Measurements from ENCODE around the gene PRDM1. TPM values are rescaled to one million over a fixed set of nuclear protein-coding genes. Genes with fewer than 3 reads are reported as not detected.

Gene PRDM1
- polyA plus RNA-seq, 1 of the 3 experiments (the other 2 are of a cell fraction) = 4.0 TPM

DNA sequence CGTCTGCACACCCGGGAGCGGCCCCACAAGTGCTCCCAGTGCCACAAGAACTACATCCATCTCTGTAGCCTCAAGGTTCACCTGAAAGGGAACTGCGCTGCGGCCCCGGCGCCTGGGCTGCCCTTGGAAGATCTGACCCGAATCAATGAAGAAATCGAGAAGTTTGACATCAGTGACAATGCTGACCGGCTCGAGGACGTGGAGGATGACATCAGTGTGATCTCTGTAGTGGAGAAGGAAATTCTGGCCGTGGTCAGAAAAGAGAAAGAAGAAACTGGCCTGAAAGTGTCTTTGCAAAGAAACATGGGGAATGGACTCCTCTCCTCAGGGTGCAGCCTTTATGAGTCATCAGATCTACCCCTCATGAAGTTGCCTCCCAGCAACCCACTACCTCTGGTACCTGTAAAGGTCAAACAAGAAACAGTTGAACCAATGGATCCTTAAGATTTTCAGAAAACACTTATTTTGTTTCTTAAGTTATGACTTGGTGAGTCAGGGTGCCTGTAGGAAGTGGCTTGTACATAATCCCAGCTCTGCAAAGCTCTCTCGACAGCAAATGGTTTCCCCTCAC, 21.0 kb downstream of the PRDM1 start:
- WGBS (ENCODE audit: low lambda C conversion rate) = 89% methylated on average over 14 of the region's 14 CpGs
- Histone ChIP-seq H3K4me2 (no peak overlapping the region), H3K9me2 (no peaks in the 10 kb centered on the region), H4K20me1 (ENCODE audit: insufficient read depth) (no peaks in the 10 kb centered on the region), H3K4me3 (ENCODE audit: low read depth in 2 of 2, low read length in 1 of 2) (no peak overlapping the region), H3K9ac (no peak overlapping the region), H3F3A (replicated peaks; ENCODE audit: insufficient read depth) (no peaks in the 10 kb centered on the region), H3K27me3 (ENCODE audit: insufficient read depth) (no peaks in the 10 kb centered on the region), H3K36me3 (replicated peaks in 1 of 2; ENCODE audit: control insufficient read depth in 1 of 2, insufficient read depth in 2 of 2, low read length in 1 of 2) (peaks cover 7 to 32% of the 10 kb centered on the region in 2 experiments), H3K4me1 (ENCODE audit: control insufficient read depth in 1 of 2, insufficient read depth in 2 of 2, low read depth in 1 of 2, low read length in 1 of 2) (peaks cover 0 to 7% of the 10 kb centered on the region in 2 experiments; a peak in 2 of 4 replicates), H3K79me2 (ENCODE audit: insufficient read depth) (no peaks in the 10 kb centered on the region), H3K9me3 (no peaks in the 10 kb centered on the region), H2AFZ (ENCODE audit: low read depth) (no peak overlapping the region), H3K27ac (ENCODE audit: low read depth in 2 of 2, low read length in 1 of 2) (no peak overlapping the region)
- TF ChIP-seq POLR2AphosphoS5 (IDR thresholded peaks at IDR 0.05; ENCODE audit: low read depth, low read length) (no peak), RXRA (IDR thresholded peaks at IDR 0.05; ENCODE audit: borderline replicate concordance, low read depth) (no peak), FOXM1 (IDR thresholded peaks at IDR 0.05; ENCODE audit: low read depth) (no peak), TEAD4 (IDR thresholded peaks at IDR 0.05; ENCODE audit: borderline replicate concordance, insufficient read depth) (no peak), RCOR1 (IDR thresholded peaks at IDR 0.05; ENCODE audit: low read length) (no peak), YY1 (IDR thresholded peaks at IDR 0.05; ENCODE audit: low read depth) (no peak)
- TF ChIP-seq, protein P1, sequence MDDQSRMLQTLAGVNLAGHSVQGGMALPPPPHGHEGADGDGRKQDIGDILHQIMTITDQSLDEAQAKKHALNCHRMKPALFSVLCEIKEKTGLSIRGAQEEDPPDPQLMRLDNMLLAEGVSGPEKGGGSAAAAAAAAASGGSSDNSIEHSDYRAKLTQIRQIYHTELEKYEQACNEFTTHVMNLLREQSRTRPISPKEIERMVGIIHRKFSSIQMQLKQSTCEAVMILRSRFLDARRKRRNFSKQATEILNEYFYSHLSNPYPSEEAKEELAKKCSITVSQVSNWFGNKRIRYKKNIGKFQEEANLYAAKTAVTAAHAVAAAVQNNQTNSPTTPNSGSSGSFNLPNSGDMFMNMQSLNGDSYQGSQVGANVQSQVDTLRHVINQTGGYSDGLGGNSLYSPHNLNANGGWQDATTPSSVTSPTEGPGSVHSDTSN (IDR thresholded peaks at IDR 0.05) = no peak
- TF ChIP-seq, protein P2, sequence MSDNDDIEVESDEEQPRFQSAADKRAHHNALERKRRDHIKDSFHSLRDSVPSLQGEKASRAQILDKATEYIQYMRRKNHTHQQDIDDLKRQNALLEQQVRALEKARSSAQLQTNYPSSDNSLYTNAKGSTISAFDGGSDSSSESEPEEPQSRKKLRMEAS (IDR thresholded peaks at IDR 0.05; ENCODE audit: low read depth) = no peak
- DNase-seq = no peak
- POLR2A ChIA-PET = no interaction called here
- CTCF ChIA-PET = no interaction called here

DNA sequence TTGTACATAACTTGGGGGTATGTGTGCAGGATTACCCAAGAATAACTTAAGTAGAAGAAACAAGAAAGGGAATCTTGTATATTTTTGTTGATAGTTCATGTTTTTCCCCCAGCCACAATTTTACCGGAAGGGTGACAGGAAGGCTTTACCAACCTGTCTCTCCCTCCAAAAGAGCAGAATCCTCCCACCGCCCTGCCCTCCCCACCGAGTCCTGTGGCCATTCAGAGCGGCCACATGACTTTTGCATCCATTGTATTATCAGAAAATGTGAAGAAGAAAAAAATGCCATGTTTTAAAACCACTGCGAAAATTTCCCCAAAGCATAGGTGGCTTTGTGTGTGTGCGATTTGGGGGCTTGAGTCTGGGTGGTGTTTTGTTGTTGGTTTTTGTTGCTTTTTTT, 22.0 kb downstream of the PRDM1 start:
- ChIA-PET CTCF (no interaction called here), POLR2A (no interaction called here)
- no peaks in the 10 kb centered on the region for H4K20me1 ChIP-seq (ENCODE audit: insufficient read depth)
- no peak overlapping the region for H3K27ac ChIP-seq (ENCODE audit: low read depth in 2 of 2, low read length in 1 of 2)
- no peaks in the 10 kb centered on the region for H3K9me2 ChIP-seq
- peaks cover 0 to 15% of the 10 kb centered on the region in 2 experiments; a peak in 2 of 4 replicates for H3K4me1 ChIP-seq (ENCODE audit: control insufficient read depth in 1 of 2, insufficient read depth in 2 of 2, low read depth in 1 of 2, low read length in 1 of 2)
- H2AFZ ChIP-seq (ENCODE audit: low read depth) = no peak overlapping the region
- no peak overlapping the region for H3K4me3 ChIP-seq (ENCODE audit: low read depth in 2 of 2, low read length in 1 of 2)
- no peaks in the 10 kb centered on the region for H3K79me2 ChIP-seq (ENCODE audit: insufficient read depth)
- H3K9me3 ChIP-seq = no peaks in the 10 kb centered on the region
- no peak for DNase-seq
- no peaks in the 10 kb centered on the region for H3K27me3 ChIP-seq (ENCODE audit: insufficient read depth)
- H3K9ac ChIP-seq = no peak overlapping the region
- no peaks in the 10 kb centered on the region for H3F3A ChIP-seq (replicated peaks; ENCODE audit: insufficient read depth)
- WGBS (ENCODE audit: low lambda C conversion rate) = 96% methylated on average over 6 of the region's 6 CpGs
- H3K36me3 ChIP-seq (replicated peaks in 1 of 2; ENCODE audit: control insufficient read depth in 1 of 2, insufficient read depth in 2 of 2, low read length in 1 of 2) = peaks cover 7 to 32% of the 10 kb centered on the region in 2 experiments
- H3K4me2 ChIP-seq = no peak overlapping the region
- TF ChIP-seq GABPA (IDR thresholded peaks at IDR 0.05; ENCODE audit: low read depth) = no peak
- TF ChIP-seq SMC3 (IDR thresholded peaks at IDR 0.05; ENCODE audit: low read depth, low read length) = no peak
- TF ChIP-seq, protein P3, sequence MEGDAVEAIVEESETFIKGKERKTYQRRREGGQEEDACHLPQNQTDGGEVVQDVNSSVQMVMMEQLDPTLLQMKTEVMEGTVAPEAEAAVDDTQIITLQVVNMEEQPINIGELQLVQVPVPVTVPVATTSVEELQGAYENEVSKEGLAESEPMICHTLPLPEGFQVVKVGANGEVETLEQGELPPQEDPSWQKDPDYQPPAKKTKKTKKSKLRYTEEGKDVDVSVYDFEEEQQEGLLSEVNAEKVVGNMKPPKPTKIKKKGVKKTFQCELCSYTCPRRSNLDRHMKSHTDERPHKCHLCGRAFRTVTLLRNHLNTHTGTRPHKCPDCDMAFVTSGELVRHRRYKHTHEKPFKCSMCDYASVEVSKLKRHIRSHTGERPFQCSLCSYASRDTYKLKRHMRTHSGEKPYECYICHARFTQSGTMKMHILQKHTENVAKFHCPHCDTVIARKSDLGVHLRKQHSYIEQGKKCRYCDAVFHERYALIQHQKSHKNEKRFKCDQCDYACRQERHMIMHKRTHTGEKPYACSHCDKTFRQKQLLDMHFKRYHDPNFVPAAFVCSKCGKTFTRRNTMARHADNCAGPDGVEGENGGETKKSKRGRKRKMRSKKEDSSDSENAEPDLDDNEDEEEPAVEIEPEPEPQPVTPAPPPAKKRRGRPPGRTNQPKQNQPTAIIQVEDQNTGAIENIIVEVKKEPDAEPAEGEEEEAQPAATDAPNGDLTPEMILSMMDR (IDR thresholded peaks at IDR 0.05) = no peak
- no peak for TF ChIP-seq TCF12 (IDR thresholded peaks at IDR 0.05)
- TF ChIP-seq SIN3A (IDR thresholded peaks at IDR 0.05; ENCODE audit: borderline replicate concordance, low read depth, low read length) = no peak
- TF ChIP-seq, protein P4, sequence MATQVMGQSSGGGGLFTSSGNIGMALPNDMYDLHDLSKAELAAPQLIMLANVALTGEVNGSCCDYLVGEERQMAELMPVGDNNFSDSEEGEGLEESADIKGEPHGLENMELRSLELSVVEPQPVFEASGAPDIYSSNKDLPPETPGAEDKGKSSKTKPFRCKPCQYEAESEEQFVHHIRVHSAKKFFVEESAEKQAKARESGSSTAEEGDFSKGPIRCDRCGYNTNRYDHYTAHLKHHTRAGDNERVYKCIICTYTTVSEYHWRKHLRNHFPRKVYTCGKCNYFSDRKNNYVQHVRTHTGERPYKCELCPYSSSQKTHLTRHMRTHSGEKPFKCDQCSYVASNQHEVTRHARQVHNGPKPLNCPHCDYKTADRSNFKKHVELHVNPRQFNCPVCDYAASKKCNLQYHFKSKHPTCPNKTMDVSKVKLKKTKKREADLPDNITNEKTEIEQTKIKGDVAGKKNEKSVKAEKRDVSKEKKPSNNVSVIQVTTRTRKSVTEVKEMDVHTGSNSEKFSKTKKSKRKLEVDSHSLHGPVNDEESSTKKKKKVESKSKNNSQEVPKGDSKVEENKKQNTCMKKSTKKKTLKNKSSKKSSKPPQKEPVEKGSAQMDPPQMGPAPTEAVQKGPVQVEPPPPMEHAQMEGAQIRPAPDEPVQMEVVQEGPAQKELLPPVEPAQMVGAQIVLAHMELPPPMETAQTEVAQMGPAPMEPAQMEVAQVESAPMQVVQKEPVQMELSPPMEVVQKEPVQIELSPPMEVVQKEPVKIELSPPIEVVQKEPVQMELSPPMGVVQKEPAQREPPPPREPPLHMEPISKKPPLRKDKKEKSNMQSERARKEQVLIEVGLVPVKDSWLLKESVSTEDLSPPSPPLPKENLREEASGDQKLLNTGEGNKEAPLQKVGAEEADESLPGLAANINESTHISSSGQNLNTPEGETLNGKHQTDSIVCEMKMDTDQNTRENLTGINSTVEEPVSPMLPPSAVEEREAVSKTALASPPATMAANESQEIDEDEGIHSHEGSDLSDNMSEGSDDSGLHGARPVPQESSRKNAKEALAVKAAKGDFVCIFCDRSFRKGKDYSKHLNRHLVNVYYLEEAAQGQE (IDR thresholded peaks at IDR 0.05; ENCODE audit: low read depth, low read length) = no peak
- no peak for TF ChIP-seq MEF2A (IDR thresholded peaks at IDR 0.05; ENCODE audit: borderline replicate concordance, low read depth)
- TF ChIP-seq JUND (IDR thresholded peaks at IDR 0.05) = no peak
- TF ChIP-seq, protein P5, sequence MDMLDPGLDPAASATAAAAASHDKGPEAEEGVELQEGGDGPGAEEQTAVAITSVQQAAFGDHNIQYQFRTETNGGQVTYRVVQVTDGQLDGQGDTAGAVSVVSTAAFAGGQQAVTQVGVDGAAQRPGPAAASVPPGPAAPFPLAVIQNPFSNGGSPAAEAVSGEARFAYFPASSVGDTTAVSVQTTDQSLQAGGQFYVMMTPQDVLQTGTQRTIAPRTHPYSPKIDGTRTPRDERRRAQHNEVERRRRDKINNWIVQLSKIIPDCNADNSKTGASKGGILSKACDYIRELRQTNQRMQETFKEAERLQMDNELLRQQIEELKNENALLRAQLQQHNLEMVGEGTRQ (IDR thresholded peaks at IDR 0.05; ENCODE audit: borderline replicate concordance, low read depth, low read length) = no peak
- TF ChIP-seq FOXM1 (IDR thresholded peaks at IDR 0.05; ENCODE audit: low read depth) = no peak
- TF ChIP-seq ELF1 (IDR thresholded peaks at IDR 0.05) = no peak
- no peak for TF ChIP-seq RFX5 (IDR thresholded peaks at IDR 0.05; ENCODE audit: low read length)
- TF ChIP-seq, protein P2 (IDR thresholded peaks at IDR 0.05; ENCODE audit: low read depth) = no peak
- TF ChIP-seq, protein P6, sequence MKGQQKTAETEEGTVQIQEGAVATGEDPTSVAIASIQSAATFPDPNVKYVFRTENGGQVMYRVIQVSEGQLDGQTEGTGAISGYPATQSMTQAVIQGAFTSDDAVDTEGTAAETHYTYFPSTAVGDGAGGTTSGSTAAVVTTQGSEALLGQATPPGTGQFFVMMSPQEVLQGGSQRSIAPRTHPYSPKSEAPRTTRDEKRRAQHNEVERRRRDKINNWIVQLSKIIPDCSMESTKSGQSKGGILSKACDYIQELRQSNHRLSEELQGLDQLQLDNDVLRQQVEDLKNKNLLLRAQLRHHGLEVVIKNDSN (IDR thresholded peaks at IDR 0.05; ENCODE audit: borderline replicate concordance, low read depth) = no peak

Measured in SK-N-SH (cell line).